Tibial nerve (tissue), 4 donors: ENCODE results near the gene BTBD19.

Experiments used
- EP300 ChIP-seq, 2 donors: sonication (generic); formaldehyde crosslinking; IDR thresholded peaks; one replicate each; pipeline ENCODE4 v1.6.1; 2017; ENCODE audit warnings: antibody characterized with exemption in 2 of 2, mild to moderate bottlenecking in 1 of 2
- POLR2A ChIP-seq, 2 donors: fragments of 450-650 bp; IDR thresholded peaks; one replicate each; pipeline ENCODE4 v1.6.1; 2017; ENCODE audit warnings: antibody characterized with exemption in 2 of 2, mild to moderate bottlenecking in 2 of 2, moderate library complexity in 2 of 2
- TF ChIP-seq, protein P1 (sequence below), 5 experiments: fragments of 200-600 bp in 3 of 5; fragments of 450-650 bp in 2 of 5; sonication (generic) in 3 of 5; IDR thresholded peaks; one replicate each; pipeline ENCODE4 v1.5.1; 2016 to 2019; ENCODE audit warnings: antibody characterized with exemption in 5 of 5, mild to moderate bottlenecking in 3 of 5, moderate library complexity in 2 of 5

DNA sequence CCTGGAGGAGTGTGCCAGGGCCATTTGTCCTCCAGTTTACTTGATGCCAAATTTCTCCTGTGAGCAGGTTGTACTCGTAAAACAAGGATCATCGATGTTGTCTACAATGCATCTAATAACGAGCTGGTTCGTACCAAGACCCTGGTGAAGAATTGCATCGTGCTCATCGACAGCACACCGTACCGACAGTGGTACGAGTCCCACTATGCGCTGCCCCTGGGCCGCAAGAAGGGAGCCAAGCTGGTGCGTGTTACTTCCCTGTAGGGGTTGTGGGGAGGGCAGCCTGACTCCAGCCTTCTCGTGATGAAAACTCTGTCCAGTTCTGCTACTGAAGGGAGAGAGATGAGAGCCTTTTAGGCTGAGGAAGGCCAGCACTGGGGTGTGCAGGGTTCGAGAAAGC is 30.8 kb upstream of the BTBD19 start:
- TF ChIP-seq, protein P1, sequence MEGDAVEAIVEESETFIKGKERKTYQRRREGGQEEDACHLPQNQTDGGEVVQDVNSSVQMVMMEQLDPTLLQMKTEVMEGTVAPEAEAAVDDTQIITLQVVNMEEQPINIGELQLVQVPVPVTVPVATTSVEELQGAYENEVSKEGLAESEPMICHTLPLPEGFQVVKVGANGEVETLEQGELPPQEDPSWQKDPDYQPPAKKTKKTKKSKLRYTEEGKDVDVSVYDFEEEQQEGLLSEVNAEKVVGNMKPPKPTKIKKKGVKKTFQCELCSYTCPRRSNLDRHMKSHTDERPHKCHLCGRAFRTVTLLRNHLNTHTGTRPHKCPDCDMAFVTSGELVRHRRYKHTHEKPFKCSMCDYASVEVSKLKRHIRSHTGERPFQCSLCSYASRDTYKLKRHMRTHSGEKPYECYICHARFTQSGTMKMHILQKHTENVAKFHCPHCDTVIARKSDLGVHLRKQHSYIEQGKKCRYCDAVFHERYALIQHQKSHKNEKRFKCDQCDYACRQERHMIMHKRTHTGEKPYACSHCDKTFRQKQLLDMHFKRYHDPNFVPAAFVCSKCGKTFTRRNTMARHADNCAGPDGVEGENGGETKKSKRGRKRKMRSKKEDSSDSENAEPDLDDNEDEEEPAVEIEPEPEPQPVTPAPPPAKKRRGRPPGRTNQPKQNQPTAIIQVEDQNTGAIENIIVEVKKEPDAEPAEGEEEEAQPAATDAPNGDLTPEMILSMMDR (IDR thresholded peaks at IDR 0.05), result no peak
- TF ChIP-seq POLR2A (IDR thresholded peaks at IDR 0.05) (no peak), EP300 (IDR thresholded peaks at IDR 0.05) (no peak)
